ENCODE data around the gene MAP2.
"Not testable (repeated sequence)": the region's sequence is repeated elsewhere in the genome, so short reads cannot be mapped to it uniquely, and the experiment has no call there.

MAP2 gene

DNA sequence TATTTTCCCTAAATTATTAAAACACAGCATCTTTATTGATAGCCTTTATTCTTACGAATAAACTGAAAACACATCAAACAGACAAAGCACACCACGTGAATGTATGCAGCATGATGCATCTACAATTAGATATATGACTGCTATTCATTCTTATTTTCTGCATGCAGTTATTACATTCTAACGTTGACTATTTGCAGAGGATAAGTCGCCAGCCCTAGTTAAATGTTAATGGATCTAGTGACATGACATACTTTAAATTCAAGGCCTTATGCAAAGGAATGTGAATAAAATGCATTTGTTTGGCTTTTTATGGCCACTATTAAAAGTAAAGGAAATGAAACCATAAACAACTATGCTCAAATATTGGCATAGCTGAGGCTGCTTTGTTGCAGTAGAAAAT is 172.4 kb downstream of the MAP2 start:
- no peak for DNase-seq (ENCODE audit: low read depth)

DNA sequence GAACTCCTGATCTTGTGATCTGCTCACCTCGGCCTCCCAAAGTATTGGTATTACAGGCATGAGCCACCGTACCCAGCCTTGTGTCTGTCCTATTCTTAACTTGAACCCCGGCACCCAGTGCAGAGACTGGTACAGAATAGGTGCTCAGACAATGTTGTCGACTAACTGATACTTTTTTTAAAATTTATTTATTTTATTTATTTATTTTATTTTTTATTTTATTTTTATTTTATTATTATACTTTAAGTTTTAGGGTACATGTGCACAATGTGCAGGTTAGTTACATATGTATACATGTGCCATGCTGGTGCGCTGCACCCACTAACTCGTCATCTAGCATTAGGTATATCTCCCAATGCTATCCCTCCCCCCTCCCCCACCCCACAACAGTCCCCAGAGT is 174.4 kb downstream of the MAP2 start:
- DNase-seq (ENCODE audit: low read depth), result not testable (repeated sequence)

DNA sequence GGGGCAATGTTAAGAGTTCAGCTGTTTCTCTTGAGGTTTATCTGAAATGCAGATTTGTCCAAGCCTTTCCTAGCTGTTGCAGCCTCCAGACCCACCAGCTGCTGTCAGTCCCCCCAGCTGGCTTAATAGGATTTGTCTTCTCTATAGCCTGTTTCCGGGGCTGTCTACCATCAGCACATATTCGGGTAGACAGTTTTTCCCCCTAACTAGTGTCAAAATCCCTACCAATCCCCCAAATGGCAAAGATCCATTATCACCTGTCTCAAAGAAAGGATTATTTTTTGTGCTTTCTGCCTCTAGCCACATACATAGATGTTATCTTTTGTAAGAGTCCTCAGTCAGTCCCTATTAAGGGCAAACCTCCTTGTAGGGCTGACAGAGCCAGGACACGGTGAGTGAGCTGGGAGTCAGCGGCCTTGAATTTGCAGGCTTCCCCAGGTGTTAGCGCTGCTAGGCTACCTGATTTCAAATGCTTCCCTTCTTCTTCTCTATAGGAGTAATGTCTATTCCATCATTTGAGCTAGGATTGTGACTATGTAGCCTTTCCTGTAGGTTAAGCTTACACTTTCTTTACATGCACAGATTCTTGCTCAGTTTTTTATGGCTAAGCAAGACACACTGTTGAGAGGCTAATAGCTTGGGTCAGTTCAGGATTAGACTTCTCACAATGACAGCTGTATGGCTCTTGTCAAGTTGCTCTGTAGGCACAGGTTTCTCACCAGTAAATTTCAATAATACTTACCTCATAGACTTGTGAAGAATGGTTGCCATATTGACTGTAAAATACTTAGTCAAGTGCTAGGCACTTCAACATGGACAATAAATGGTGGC is 176.7 kb downstream of the MAP2 start:
- no peak for DNase-seq (ENCODE audit: low read depth)

DNA sequence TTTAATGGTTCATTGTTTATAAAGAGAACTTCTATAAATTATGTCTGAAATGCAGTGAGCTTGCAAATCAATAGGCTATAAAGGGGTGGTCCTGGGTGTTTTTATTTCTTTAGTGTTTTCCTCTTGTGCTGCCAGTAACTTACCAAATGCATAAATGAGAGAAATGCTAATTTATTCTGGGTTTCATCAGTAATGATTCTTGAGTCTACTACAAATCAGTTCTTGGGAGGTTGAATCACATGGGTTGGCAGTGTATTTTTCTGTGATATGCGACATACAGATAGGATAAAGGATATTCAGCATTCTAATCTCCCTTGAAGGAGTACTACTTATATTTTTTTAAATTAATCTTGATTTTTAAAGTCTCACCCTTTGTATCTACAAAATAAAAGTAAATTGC is 177.7 kb downstream of the MAP2 start:
- DNase-seq (ENCODE audit: low read depth), result no peak

DNA sequence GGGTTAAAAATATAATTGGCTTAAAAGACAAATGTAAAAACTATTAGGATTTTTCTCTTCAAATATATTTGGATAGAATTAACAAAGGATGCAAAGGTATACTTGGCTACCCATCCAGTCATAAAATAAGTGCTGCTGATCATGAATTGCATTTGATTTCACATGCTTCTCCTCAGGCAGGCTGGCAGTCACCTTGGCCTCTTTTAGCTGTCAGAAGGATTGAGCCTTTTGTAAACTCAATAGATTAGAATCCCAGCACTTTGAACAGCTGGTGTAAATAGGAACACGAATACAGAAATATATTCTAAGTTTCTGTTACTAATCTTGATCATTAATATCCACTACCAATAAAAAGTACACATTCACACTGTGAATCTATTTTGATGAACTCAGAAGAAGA is 178.4 kb downstream of the MAP2 start:
- DNase-seq (ENCODE audit: low read depth), result no peak

DNA sequence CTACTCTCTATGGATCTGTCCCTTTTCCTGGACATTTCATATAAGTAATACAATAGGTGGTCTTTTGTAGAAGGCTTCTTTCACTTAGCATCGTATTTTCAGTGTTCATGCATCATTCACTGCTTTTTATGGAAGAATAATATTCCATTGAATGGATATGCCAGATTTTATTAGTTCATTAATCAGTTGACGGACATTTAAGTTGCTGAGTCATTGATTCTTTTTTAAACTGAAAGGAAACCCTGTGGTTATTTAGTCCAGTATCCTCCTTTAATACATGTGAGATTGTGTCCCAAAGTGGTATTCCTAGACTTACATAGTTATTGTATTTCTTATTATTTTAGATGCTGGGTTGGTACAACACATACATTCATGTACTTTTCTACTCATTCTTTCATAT is 185.7 kb downstream of the MAP2 start:
- no peak for DNase-seq (ENCODE audit: low read depth)

DNA sequence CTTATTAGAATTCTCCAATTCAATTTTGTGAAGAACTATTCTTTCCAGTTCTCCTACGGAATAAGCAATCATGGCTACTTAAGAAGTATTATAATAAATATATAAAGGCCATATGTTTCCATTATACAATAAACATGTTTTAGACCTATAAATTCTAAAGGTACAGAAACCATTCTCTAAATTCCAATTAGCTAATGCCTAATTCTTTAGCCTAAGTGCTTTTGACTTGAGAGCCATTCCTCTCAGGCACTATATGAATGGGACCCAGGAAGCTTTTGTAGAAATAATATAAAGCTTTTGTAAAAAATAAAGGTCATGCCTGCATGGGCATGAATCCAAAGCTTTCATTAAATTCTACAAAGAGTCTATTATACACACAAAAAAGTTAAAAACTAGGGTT is 186.8 kb downstream of the MAP2 start:
- DNase-seq (ENCODE audit: low read depth), result no peak

DNA sequence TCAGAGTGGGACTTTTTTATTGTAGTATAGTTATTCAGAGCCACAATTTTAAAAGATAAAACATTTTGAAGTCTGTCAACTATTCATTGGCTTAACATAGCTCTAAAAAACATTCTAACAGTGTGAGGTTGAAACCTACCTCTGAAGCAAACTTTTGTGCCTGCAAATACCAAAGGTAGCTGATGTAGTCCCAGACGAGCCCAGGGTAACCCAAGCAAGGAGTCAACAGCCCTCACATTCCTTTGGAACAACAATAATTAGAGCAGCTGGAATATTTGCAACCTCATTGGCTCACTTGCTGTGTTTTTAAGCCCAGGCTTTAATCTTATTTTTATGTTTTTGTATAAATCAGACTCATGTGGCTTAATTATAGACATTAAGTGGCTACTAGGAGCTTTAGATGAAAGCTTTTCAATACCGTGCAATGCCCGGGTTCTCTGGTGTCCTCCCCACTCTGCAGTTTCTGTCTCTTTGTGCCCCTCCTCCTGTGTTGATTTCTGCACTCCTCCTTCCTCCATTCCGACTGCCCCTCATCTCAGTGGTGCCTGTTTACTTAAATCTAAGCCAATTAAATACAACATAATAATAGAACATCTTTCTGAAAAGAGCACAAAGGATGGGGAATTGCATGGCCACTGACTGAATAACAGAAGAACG is 189.9 kb downstream of the MAP2 start:
- no peak for DNase-seq (ENCODE audit: low read depth)

DNA sequence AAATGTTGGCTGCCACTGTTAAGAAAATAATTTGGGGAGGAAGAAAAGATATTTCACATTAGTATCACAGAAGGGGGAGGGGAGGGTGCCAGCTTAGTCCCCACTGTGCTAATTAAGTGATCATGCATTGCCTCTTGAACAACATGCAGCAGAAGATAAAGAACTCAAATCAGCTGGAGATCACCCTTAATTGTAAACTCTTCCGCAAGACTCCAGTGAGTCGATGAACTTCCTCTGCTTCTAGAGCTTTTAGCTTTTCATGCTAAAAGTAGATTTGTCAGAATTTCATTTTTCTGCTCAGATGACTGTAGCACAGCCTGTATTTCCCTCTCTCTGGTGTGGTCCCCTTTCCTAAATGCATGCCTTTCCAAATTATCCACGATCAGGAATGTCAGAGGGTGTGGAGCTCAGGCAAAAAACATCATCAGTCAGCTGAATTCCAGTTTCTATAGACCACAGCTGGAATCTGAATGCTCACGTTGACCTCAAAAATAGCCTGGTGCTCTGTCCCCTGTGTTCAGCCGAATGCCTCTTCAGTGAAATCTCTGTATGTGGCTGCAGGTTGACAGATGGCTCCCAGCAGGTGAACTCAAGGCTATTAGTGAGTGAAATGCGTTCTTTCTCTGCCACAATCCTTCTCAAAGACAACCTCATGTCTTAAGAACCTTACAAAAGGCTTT is 191.0 kb downstream of the MAP2 start:
- no peak for DNase-seq (ENCODE audit: low read depth)

DNA sequence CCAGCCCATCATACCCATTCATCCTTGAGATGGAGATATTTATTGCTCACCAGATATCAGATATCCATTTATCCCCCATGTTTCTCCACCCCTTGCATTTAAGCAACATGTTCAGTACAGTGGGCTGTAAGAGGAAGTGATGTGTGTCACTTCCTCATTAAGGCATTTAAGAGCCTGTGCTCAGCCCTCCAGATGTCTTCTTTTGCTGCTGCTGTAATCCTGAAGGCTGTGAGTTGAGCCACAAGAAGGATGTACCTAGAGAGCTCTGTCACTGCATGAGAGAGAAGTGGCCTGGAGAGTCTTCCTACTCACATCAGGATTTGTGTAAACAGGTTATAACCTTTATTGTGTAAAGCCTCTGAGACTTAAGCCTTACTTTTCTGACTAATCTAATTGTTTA is 195.9 kb downstream of the MAP2 start:
- no peak for DNase-seq (ENCODE audit: low read depth)

DNA sequence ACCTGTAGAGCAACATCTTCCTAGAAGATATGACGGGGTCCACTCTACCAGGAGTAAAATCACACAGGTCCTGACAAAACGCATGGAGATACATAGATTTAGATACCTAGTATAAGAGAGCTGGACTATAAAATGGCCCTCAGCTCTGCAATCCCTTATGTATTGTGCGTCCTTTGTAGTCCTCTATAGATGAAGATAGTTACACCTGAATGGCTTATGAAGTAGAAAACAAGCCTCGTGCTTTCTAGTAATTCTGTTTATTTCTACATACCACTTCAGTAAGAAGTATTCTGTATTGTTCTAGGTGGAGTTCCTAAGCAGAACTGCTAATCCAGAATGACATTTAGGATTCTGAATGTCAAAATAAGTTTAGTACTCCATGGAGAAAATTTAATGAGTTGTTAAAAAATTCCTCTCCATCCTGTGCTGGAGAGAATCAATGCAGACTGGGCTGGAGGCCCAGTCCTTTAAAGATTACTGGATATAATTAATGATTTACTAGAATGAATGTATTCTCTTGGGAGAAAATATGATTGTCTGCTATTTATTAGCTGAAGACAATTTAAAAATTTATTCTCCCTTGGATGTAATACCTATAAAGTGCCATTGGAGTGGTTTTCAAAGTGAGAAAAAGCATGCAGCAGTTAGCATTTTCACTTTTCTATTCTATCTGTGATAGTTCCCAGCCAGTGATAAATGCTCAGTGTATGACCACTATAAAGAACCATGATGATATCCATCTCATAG is 200.5 kb downstream of the MAP2 start:
- no peak for DNase-seq (ENCODE audit: low read depth)

DNA sequence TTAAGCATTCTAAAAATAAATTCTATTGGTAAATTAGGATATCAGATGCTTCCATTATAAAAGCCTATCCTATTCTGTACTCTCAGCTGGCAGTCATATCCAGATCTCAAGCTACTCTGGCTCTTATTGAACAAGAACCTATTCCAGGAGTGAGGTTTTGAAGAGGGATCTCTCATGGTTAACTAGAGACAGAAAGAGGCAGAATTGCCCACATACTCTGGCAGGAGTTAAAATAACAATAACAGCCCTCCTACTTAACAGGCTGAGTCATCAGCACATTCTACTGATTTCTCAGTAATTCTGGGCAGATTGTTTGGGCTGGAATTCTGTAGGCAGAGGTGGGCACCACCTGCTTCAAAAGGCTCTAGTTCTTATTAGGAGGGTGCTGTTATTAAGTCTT is 205.8 kb downstream of the MAP2 start:
- no peak for DNase-seq (ENCODE audit: low read depth)

DNA sequence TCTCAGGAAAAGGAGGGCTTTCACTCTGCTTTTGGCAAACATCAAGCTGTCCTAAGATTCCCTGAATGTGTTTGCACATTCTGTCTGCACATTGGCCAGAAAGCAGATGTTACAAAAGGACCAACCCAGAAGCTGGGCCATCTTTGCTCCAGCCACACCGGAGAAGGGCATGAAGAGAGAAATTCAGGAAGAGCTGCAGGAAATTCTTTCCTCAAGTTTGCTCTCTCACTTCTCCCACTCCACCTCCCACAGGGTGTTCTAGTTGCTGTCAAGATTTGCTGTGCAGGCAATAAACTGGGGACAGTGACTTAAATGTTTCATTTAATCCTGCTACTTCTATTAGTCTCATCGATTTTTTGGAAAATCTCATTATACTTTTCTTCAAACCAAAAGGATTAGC is 210.1 kb downstream of the MAP2 start:
- DNase-seq (ENCODE audit: low read depth), result no peak

DNA sequence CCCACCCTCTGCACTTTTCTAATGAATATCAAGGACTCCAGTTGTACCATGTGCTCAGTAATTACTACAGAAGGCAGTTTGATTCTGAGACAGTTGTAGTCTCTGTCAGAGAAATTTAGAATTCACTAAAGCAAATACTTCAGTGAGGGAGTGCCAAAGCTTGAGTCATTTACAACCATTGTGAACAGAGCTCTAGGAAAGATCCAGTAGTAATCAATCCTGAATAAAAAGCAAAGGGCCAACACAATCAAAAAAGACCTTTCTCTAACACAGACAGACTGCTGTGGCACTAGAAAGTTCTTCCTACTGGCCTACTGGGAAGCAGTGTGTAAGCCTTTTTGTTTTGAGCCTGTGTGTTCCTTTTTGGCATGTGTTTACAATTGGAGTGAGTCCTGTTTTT is 212.2 kb downstream of the MAP2 start:
- DNase-seq (ENCODE audit: low read depth), result no peak

DNA sequence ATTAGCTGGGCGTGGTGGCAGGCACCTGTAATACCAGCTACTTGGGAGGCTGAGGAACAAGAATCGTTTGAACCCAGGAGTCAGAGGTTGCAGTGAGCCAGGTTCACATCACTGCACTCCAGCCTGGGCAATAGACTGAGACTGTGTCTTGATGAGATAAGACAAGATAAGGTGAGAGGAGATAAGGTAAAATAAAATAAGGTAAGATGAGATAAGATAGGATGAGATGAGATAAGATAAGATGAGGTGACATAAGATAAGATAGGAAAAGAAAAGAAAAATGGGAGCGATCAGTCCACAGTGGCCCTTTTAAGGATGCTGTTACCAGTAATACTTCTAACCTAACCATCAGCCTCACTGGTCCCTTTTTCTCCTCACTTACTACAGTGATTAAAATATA is 213.4 kb downstream of the MAP2 start:
- no peak for DNase-seq (ENCODE audit: low read depth)

DNA sequence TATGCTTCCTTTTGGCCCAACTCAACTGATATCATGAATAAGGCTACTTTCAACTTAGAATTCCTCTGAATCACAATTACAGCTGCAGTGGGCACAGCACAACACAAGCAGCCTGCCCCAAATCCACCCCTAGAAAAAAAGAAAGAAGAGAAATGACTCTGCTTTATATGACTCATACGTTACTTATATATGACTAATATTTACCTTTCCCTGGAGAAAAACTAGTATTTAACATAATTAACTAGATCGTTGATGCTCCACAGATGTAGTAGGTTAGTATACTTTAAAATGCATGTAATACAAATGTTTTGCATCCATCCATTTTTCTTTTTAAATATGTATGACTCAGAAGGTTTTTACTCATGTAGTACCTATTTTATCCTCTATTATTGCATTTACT is 214.5 kb downstream of the MAP2 start:
- peak; percentile 80 for DNase-seq (ENCODE audit: low read depth)

DNA sequence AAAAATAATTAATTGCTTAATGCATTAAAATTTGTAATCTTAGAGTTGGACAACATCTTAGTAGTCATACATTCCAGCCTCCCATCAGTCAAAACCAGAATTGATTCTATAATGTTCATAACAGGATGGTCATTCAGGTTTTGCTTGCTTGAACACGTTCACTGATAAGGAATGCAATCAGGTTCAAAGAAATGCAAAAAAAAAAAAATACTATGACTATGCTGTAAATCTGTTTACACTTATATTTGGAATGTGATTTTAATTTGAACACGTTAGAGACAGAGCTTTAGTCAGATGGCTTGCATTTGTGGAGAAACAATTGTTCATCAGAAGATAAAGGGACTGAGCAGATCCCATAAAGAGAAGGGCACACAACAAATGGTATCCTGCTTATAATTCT is 216.5 kb downstream of the MAP2 start:
- peak; percentile 72 for DNase-seq (ENCODE audit: low read depth)

DNA sequence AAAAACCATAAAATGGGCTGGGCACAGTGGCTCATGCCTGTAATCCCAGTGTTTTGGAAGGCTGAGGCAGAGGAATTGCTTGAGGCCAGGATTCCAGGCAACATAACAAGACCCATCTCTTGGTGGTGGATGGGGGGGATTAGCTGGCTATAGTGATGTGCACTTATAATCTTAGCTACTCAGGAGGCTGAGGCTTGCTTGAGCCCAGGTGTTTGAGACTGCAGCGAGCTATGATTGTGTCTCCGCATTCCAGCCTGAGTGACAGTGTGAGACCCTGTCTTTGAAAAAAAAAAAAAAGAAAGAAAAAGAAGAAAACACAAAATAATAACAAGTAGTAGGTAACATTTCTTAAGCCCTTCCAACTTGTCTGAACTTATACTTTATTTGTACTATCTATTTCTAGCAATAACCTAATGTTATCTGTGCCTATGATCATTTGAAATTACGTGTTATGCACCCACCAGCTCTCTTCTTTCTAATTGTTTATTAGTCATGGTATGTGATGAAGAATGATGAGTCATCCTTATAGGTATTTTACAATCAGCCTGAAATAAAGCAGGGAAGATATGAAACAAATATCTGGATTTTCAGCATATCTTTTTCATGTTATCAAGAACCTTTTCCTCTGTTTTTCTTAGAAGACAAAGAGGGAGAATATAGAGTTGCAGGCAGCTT is 218.4 kb downstream of the MAP2 start:
- no peak for DNase-seq (ENCODE audit: low read depth)

DNA sequence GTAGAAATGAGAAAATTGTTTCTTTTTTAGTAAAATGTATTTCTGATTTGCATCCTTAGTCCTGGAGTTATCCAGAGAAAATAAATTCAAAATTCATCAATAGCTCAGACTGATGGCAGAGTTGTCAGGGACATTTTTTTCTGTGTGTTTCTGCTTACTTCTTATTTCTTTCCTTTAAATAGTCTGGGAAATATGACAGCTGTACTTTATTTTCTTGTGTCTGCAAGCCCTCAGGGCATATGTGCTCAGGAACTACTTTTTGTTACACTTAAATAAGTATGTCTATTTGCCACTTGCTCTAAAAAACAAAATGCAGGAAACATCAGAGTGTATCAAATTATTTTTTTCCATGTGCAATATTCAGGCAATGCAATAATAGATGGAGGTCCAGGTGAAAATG is 221.0 kb downstream of the MAP2 start:
- DNase-seq (ENCODE audit: low read depth), result no peak

DNA sequence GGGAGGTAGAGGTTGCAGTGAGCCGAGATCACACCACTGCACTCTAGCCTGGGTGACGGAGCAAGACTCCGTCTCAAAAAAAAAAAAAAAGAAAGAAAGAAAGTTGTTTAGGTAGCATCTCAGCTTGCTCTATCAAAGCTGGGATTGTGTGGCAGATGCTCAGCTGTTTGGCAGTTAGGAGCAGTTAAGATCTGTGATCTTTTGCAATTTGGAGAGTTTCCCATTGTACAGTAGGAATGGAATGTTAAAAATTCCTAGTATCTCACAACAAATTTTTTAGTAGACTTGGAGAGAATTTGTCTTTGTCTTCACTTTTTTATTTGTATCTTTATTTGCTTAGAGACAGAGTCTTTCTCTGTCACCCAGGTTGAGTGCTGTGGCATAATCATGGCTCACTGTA is 224.9 kb downstream of the MAP2 start:
- peak; percentile 77 for DNase-seq (ENCODE audit: low read depth)

DNA sequence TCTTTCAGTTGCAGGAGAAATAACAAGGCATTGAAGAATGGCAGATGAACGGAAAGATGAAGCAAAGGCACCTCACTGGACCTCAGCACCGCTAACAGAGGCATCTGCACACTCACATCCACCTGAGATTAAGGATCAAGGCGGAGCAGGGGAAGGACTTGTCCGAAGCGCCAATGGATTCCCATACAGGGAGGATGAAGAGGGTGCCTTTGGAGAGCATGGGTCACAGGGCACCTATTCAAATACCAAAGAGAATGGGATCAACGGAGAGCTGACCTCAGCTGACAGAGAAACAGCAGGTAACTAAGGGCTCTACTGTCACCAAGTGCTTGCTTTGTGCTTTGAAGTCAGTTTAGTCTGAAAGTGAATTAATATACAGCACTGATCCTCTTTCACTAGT is 229.3 kb downstream of the MAP2 start:
- no peak for DNase-seq (ENCODE audit: low read depth)

DNA sequence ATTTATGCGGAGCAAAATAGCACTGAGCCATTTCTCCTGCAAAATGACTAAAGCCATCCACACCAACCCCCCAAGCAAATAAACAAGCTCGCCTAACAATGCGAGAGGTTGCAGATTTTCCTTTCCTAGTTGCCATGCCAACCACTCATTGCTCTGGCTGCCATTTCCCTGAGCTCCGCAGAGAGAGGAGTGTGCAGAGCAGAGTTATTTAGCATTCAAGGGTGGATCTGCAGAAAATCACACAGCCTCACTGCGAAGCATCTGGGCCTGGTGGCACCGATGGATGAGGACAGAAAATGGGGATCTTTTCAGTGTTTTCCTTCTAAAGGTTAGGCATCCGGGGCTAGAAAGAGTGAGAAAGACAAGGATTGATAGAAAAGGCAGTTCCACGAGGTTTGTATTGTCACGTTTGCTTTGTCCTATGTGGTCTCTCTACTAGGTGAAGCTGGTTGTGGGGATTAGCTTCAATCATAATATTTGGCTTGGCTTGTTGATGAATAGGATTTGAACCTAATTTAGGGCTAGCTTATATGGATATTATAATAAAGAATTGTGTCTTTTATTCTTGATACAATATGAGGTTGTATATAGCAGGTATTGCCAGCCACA is 237.5 kb downstream of the MAP2 start:
- DNase-seq (ENCODE audit: low read depth), result no peak
